Aorta (tissue), 5 donors: ENCODE results near the gene CCL13. TPM values are rescaled to one million over a fixed set of nuclear protein-coding genes. Genes with fewer than 3 reads are reported as not detected.

Experiments
- ATAC-seq: fragments of 200-7000 bp; cut with Tn5 transposase; one replicate; pipeline ENCODE4 v1.9.1; 2022; ENCODE audit warnings: moderate library complexity; ENCODE audit not compliant: low FRiP score
- DNase-seq, 2 donors: peaks; one replicate each; pipeline ENCODE4 v3.0.0-alpha.2; 2020
- H3K27ac ChIP-seq, 2 donors: one replicate each; pipeline ENCODE4 v1.5.1; 2013; ENCODE audit warnings: low read length in 2 of 2, mild to moderate bottlenecking in 2 of 2, moderate library complexity in 2 of 2, control low read depth in 1 of 2, inconsistent platforms in 1 of 2, low read depth in 1 of 2
- H3K27me3 ChIP-seq, 2 donors: one replicate each; pipeline ENCODE4 v1.6.1; 2013; ENCODE audit warnings: control low read depth in 1 of 2, low read length in 1 of 2, mild to moderate bottlenecking in 1 of 2, moderate library complexity in 1 of 2; ENCODE audit not compliant: insufficient read depth in 2 of 2, control insufficient read depth in 1 of 2
- H3K36me3 ChIP-seq, 2 donors: one replicate each; pipeline ENCODE4 v1.6.1; 2013; ENCODE audit warnings: control low read depth in 1 of 2, low read length in 1 of 2, mild to moderate bottlenecking in 1 of 2; ENCODE audit not compliant: insufficient read depth in 2 of 2, control insufficient read depth in 1 of 2
- H3K4me1 ChIP-seq, 2 donors: one replicate each; pipeline ENCODE4 v1.6.1; 2013; ENCODE audit warnings: low read length in 2 of 2, control low read depth in 1 of 2, mild to moderate bottlenecking in 1 of 2, moderate library complexity in 1 of 2; ENCODE audit not compliant: insufficient read depth in 2 of 2, control insufficient read depth in 1 of 2
- H3K4me3 ChIP-seq, 2 donors: one replicate each; pipeline ENCODE4 v1.5.1; 2013; ENCODE audit warnings: low read length in 2 of 2, control low read depth in 1 of 2, mild to moderate bottlenecking in 1 of 2
- H3K9me3 ChIP-seq: one replicate; pipeline ENCODE4 v1.6.1; 2013; ENCODE audit warnings: mild to moderate bottlenecking, low read length; ENCODE audit not compliant: control insufficient read depth
- WGBS, 2 donors: extraction: QIAGEN DNeasy Blood & Tissue Kit; methylation state at CpG; one replicate each; pipeline ENCODE4 v1.1.7; 2013; 5-methylcytosine and 5-hydroxymethylcytosine counted together
- intact Hi-C, 2 donors: fragments of 100-400 bp; cut with DNase I; formaldehyde crosslinking; loops; one replicate each; pipeline versions ENCODE4 v1.14.2 to v1.15.0; 2022
- polyA plus RNA-seq, 2 donors: library from polyadenylated mRNA; stranded (reverse); fragments of 200-250 nt; gene quantifications; one replicate each; pipeline ENCODE4 v1.2.3, GENCODE V29; 2013
- total RNA-seq, 2 donors: library from RNA; stranded (reverse); fragmentation: NEBNext Ultra II Directional; extraction: Animal tissue kit (Norgen Biotek cat#: 25700); gene quantifications; one replicate each; pipeline ENCODE4 v1.2.1, GENCODE V29; 2021
- donor health status: healthy with polysubstance abuse.
- donor health status: Bipolar disorder and iron deficiency.
- donor health status: DM: no; HTN: no; CAD: no.
- donor health status: DM: no; HTN: no; CAD: no.
- donor health status: DM: yes; HTN: yes; CAD: no.

The CCL13 gene
- total and polyA plus RNA-seq, 4 donors: 1.1 to 10.4 (median 5.4) TPM; not detected in 1

DNA sequence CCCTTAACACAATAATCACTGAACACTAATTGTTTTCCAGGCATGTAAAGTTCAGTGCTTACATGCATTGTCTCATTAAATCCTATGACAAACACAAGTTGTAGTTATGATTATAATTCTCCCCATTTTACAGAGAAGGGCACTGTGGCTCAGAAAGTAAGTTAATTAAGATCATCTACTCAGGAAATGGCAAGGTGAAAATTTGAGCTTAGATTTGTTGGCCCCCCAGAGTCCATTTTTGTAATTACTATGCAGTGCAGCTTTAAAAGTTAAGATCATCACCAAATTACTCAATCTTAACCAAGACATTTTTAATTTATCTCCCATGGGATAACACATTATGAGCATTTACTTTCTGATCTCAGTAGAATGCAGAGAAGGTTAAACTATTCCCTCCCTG is 41.0 kb downstream of the CCL13 start:
- Histone ChIP-seq H3K36me3 (no peaks in the 10 kb centered on the region), H3K27ac (no peak overlapping the region), H3K4me1 (no peaks in the 10 kb centered on the region), H3K27me3 (peaks cover 0 to 3% of the 10 kb centered on the region in 2 donors), H3K9me3 (no peaks in the 10 kb centered on the region), H3K4me3 (no peak overlapping the region)
- intact Hi-C loops: no loop called here
- ATAC-seq: no peak
- DNase-seq: no peak

DNA sequence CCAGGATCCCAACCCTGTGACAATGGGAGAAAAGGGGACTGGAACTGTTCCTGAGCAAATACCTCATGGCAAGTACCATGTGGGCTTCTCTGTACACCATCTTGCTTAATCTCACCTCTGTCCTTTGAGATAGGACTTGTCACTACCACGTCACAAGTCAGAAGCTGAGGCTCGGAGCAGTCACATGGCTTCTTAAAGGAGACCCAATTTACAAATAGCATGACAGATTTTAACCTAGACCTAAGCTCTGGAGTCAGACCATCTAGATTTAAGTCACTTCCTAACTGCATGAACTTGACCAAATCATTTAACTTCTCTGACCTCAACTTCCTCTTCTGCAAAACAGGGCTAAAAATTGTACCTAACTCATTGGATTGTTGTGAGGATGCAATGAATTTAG is 42.7 kb downstream of the CCL13 start:
- Histone ChIP-seq H3K4me1 (no peaks in the 10 kb centered on the region), H3K9me3 (no peaks in the 10 kb centered on the region), H3K27me3 (peaks cover 0 to 3% of the 10 kb centered on the region in 2 donors), H3K36me3 (no peaks in the 10 kb centered on the region), H3K4me3 (no peak overlapping the region), H3K27ac (no peak overlapping the region)
- ATAC-seq: no peak
- WGBS, 2 donors: 45 to 47% methylated on average over 2 of the region's 2 CpGs
- intact Hi-C loops: no loop called here
- no peak for DNase-seq

DNA sequence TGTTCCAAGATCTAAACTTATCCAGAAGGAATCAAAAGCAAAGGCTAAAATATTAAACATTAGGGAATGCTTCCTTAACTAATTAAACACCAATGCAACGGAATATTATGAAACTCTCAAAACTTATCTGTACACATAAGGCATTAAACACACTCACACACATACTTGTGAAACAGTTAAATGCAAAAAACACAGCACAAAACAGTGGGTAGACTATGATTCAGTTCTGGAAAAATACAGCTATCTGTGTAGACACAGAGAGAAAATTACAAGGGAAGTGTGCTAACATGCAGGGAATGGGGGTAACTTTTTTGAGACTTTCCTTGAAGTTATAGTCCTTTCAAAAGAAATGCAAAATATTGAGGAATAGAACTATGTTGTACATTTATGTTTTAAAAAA is 43.4 kb downstream of the CCL13 start:
- no peak for DNase-seq
- intact Hi-C loops: no loop called here

DNA sequence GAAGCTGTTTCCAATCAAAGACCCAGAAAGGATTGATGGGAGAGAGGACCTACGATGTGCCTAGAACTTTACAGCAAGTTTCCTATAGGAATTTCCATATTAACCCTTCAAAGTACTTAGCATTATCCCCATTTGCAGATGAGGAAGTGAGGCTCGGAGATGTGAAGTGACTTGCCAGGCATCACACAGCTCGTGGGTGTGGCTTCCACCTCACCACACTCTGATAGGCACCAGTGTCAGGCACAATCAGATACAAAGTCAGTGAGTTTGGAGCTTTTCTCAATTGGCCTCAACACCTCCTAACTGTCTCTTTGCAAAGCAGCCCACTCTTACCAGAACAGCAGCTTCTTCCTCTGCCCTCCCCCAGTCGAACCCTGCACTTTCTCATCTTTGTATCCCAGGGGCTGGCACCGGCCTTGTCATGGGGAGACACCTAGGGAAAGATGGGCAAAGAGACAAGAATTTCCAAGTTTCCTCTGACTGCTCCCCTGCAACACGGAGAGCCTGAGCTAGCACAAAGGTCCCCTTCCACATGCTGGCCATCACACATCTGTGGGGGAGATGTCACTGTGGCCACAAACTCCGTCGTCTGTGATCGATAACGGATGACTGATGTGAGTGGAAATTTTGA is 44.1 kb downstream of the CCL13 start:
- Histone ChIP-seq H3K9me3 (no peaks in the 10 kb centered on the region), H3K36me3 (no peaks in the 10 kb centered on the region), H3K27ac (no peak overlapping the region), H3K27me3 (no peaks in the 10 kb centered on the region), H3K4me3 (no peak overlapping the region), H3K4me1 (no peaks in the 10 kb centered on the region)
- ATAC-seq (no peak), DNase-seq (no peak)
- 62 to 67% methylated on average over 10 of the region's 10 CpGs for WGBS, 2 donors
- intact Hi-C loops: no loop called here

More for the DNA sequence above, 43.4 kb downstream of the CCL13 start:
- H3K9me3 ChIP-seq: no peaks in the 10 kb centered on the region
- H3K4me3 ChIP-seq: no peak overlapping the region
- no peak for ATAC-seq
- no peaks in the 10 kb centered on the region for H3K36me3 ChIP-seq
- no peak overlapping the region for H3K27ac ChIP-seq
- no peaks in the 10 kb centered on the region for H3K4me1 ChIP-seq
- H3K27me3 ChIP-seq: no peaks in the 10 kb centered on the region
- WGBS, 2 donors: 50 to 58% methylated on average over 1 of the region's 1 CpG

DNA sequence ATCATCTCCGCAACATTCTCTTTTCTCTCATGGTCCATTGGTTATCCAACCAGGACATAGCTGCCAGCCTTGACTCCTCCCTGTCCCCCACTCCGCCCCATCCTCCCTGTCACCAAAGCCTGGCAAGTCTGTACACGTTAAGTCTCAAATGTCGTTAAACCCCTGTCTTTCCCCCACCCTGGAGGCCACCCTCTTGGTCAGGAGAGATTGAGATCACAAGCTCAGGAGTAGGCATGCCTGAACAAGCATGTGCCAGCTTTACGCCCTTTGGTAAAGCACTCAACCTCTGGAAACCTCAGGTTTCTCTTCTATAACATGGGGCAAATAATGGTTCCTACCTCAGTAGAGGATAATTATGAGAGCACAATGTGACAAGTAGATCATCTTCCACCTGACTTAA is 44.9 kb downstream of the CCL13 start:
- ATAC-seq (no peak), DNase-seq (no peak)
- H3K27ac ChIP-seq: no peak overlapping the region
- intact Hi-C loops: no loop called here
- WGBS, 2 donors: 80 to 82% methylated on average over 5 of the region's 5 CpGs
- H3K36me3 ChIP-seq: no peaks in the 10 kb centered on the region
- no peaks in the 10 kb centered on the region for H3K9me3 ChIP-seq
- no peak overlapping the region for H3K4me3 ChIP-seq
- no peaks in the 10 kb centered on the region for H3K4me1 ChIP-seq
- H3K27me3 ChIP-seq: no peaks in the 10 kb centered on the region

DNA sequence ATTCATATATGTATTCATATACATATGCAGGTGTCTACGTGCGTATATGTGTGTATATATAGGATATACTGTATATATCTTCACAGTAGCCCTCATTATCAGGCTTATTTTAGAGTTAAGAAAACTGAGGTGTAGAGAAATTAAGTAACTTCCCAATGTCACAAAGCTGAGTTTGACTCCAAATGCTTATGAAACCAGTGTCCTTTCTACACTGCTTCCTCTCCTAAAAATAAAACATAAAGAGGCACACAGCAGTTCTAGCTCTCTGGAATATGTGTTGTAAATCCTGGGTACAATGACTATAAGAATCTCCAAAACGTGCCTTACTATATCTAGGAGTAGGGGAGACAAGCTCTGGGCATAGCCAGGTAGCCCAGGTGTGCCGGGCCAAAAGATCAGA is 46.7 kb downstream of the CCL13 start:
- Histone ChIP-seq H3K27ac (no peak overlapping the region), H3K36me3 (no peaks in the 10 kb centered on the region), H3K9me3 (no peaks in the 10 kb centered on the region), H3K27me3 (no peaks in the 10 kb centered on the region), H3K4me3 (no peak overlapping the region), H3K4me1 (no peaks in the 10 kb centered on the region)
- intact Hi-C loops: no loop called here
- 65 to 69% methylated on average over 4 of the region's 4 CpGs for WGBS, 2 donors
- DNase-seq: no peak
- no peak for ATAC-seq

DNA sequence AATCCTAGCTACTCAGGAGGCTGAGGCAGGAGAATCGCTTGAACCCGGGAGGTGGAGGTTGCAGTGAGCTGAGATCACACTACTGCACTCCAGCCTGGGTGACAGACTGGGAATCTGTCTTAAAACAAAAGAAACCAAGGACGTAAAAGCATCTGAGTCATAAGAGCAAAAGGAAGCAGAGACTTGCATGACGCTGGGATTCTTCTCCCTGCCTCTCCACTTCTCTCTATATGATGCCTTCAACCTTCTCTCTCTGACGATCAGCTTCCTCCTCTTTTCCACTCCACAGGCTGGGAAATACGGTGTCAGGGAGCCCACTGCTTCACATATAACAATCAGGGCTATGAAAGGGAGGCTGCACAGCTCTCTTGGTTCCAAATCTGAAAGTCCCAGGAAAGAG is 49.9 kb downstream of the CCL13 start:
- WGBS, 2 donors: 78 to 83% methylated on average over 6 of the region's 6 CpGs
- H3K4me3 ChIP-seq: no peak overlapping the region
- no peaks in the 10 kb centered on the region for H3K4me1 ChIP-seq
- ATAC-seq: no peak
- H3K9me3 ChIP-seq: no peaks in the 10 kb centered on the region
- peaks cover 0 to 2% of the 10 kb centered on the region in 2 donors for H3K27me3 ChIP-seq
- intact Hi-C loops: no loop called here
- no peak for DNase-seq
- H3K27ac ChIP-seq: no peak overlapping the region
- H3K36me3 ChIP-seq: no peaks in the 10 kb centered on the region

Other genes with a start within 250 kb of the CCL13 start
- gene CCL2, start 101.2 kb upstream of the CCL13 start, total RNA-seq: 100 to 1,000 TPM; 114 to 237 TPM
- gene CCL2, start 101.2 kb upstream of the CCL13 start, polyA plus RNA-seq: 100 to 1,000 TPM; 199 to 553 TPM
- not detected for gene CCL7, start 86.3 kb upstream of the CCL13 start, total RNA-seq
- gene CCL7, start 86.3 kb upstream of the CCL13 start, polyA plus RNA-seq: not detected
- not detected for gene CCL11, start 70.7 kb upstream of the CCL13 start, total RNA-seq
- not detected for gene CCL11, start 70.7 kb upstream of the CCL13 start, polyA plus RNA-seq
- 1 to 10 TPM; 3.6 to 4.5 TPM for gene CCL8, start 37.0 kb upstream of the CCL13 start, total RNA-seq
- gene CCL8, start 37.0 kb upstream of the CCL13 start, polyA plus RNA-seq: 1 to 10 TPM; 1.9 to 6.6 TPM
- not detected for gene CCL1, start 6.8 kb downstream of the CCL13 start, total RNA-seq
- gene CCL1, start 6.8 kb downstream of the CCL13 start, polyA plus RNA-seq: not detected
- under 1 TPM; 0.29 to 0.36 TPM for gene TMEM132E, start 223.1 kb downstream of the CCL13 start, total RNA-seq
- gene TMEM132E, start 223.1 kb downstream of the CCL13 start, polyA plus RNA-seq: under 1 TPM; 0.15 to 0.25 TPM